Neuronal stem cell (in vitro differentiated cells): ENCODE measurements around the gene DCDC2C.

Experiments used
- DNase-seq: peaks from one replicate; pipeline ENCODE4 v3.0.0-alpha.2; 2013; ENCODE audit warnings: low spot score
- H2AFZ ChIP-seq: one replicate; pipeline ENCODE4 v1.6.1; 2013; ENCODE audit warnings: mild to moderate bottlenecking, low read length, inconsistent platforms
- H2AK5ac ChIP-seq: 2 replicates; pipeline ENCODE4 v1.6.1; 2013; ENCODE audit warnings: low read depth, mild to moderate bottlenecking, inconsistent platforms, low read length, moderate library complexity, mixed read lengths
- H2BK120ac ChIP-seq: 2 replicates; pipeline ENCODE4 v1.6.1; 2013; ENCODE audit warnings: low read depth, mild to moderate bottlenecking, inconsistent platforms, low read length, moderate library complexity, mixed read lengths
- H2BK12ac ChIP-seq: one replicate; pipeline ENCODE4 v1.6.1; 2013; ENCODE audit warnings: low read length, inconsistent platforms
- H2BK15ac ChIP-seq: 2 replicates; pipeline ENCODE4 v1.6.1; 2013; ENCODE audit warnings: mild to moderate bottlenecking, low read length, inconsistent platforms, mixed read lengths
- H2BK5ac ChIP-seq: one replicate; pipeline ENCODE4 v1.6.1; 2013; ENCODE audit warnings: inconsistent platforms, mild to moderate bottlenecking, low read length, moderate library complexity
- H3K14ac ChIP-seq: one replicate; pipeline ENCODE4 v1.6.1; 2013; ENCODE audit warnings: low read length, inconsistent platforms
- H3K18ac ChIP-seq: 2 replicates; pipeline ENCODE4 v1.6.1; 2013; ENCODE audit warnings: low read length, inconsistent platforms
- H3K23ac ChIP-seq: 2 replicates; pipeline ENCODE4 v1.6.1; 2013; ENCODE audit warnings: low read depth, mild to moderate bottlenecking, mixed read lengths, low read length, inconsistent platforms; ENCODE audit not compliant: poor library complexity
- H3K27ac ChIP-seq: replicated peaks from 3 replicates; pipeline ENCODE4 v1.5.1; 2013; ENCODE audit warnings: low read length, inconsistent platforms
- H3K27me3 ChIP-seq, 3 experiments: 2 replicates each; pipeline ENCODE4 v1.6.1; 2013; ENCODE audit warnings: low read length in 3 of 3, mild to moderate bottlenecking in 2 of 3, inconsistent platforms in 1 of 3, low read depth in 1 of 3, mixed read lengths in 1 of 3, moderate library complexity in 1 of 3; ENCODE audit not compliant: control insufficient read depth in 3 of 3, insufficient read depth in 3 of 3
- H3K36me3 ChIP-seq, 2 donors: replicated peaks in 1 of 2; 2 replicates each; pipeline ENCODE4 v1.6.1; 2013; ENCODE audit warnings: low read length in 2 of 2; ENCODE audit not compliant: control insufficient read depth in 2 of 2, insufficient read depth in 2 of 2
- H3K4ac ChIP-seq: 2 replicates; pipeline ENCODE4 v1.6.1; 2013; ENCODE audit warnings: inconsistent platforms, mild to moderate bottlenecking, low read length, moderate library complexity
- H3K4me1 ChIP-seq, 2 donors: 1 replicate in 1 of 2; 2 replicates in 1 of 2; pipeline ENCODE4 v1.6.1; 2013; ENCODE audit warnings: low read length in 2 of 2, low read depth in 1 of 2; ENCODE audit not compliant: control insufficient read depth in 2 of 2, insufficient read depth in 1 of 2
- H3K4me2 ChIP-seq: one replicate; pipeline ENCODE4 v1.6.1; 2013; ENCODE audit warnings: mild to moderate bottlenecking, low read length, inconsistent platforms; ENCODE audit not compliant: insufficient read depth, poor library complexity, severe bottlenecking
- H3K4me3 ChIP-seq, 2 donors: 2 replicates each; pipeline ENCODE4 v1.5.1; 2013; ENCODE audit warnings: low read length in 2 of 2, mild to moderate bottlenecking in 2 of 2, inconsistent platforms in 1 of 2, moderate library complexity in 1 of 2
- H3K79me1 ChIP-seq: one replicate; pipeline ENCODE4 v1.6.1; 2013; ENCODE audit warnings: low read depth, mild to moderate bottlenecking, inconsistent platforms, low read length, moderate library complexity
- H3K9ac ChIP-seq: one replicate; pipeline ENCODE4 v1.6.1; 2013; ENCODE audit warnings: mild to moderate bottlenecking, low read depth, low read length, inconsistent platforms; ENCODE audit not compliant: poor library complexity
- H3K9me3 ChIP-seq, 2 donors: replicated peaks in 1 of 2; 2 replicates each; pipeline versions ENCODE3 to v1.6.1; 2013; ENCODE audit warnings: low read length in 2 of 2, mild to moderate bottlenecking in 2 of 2, inconsistent platforms in 1 of 2, low read depth in 1 of 2, mixed read lengths in 1 of 2, moderate library complexity in 1 of 2; ENCODE audit not compliant: control insufficient read depth in 2 of 2, insufficient read depth in 1 of 2
- H4K8ac ChIP-seq: one replicate; pipeline ENCODE4 v1.6.1; 2013; ENCODE audit warnings: low read depth, mild to moderate bottlenecking, inconsistent platforms, low read length, moderate library complexity
- H4K91ac ChIP-seq: one replicate; pipeline ENCODE4 v1.6.1; 2013; ENCODE audit warnings: low read length, low read depth, mild to moderate bottlenecking, inconsistent platforms; ENCODE audit not compliant: poor library complexity
- WGBS, 2 donors: extraction: QIAGEN DNeasy Blood & Tissue Kit; methylation state at CpG; one replicate each; pipeline ENCODE4 v1.1.7; 2013; ENCODE audit warnings: missing lambda C conversion rate in 2 of 2, mixed read lengths in 1 of 2; ENCODE audit not compliant: insufficient read length in 2 of 2, insufficient replicate concordance in 1 of 2; ENCODE audit errors: extremely low coverage in 2 of 2; 5-methylcytosine and 5-hydroxymethylcytosine counted together

The DCDC2C gene

GRCh38 chr2:3655871-3656761 is 47.3 kb upstream of the DCDC2C start:
- no peaks in the 10 kb centered on the region for H3K27me3 ChIP-seq
- H3K4me2 ChIP-seq: no peak overlapping the region
- peak overlapping the region; percentile 80 for H3K18ac ChIP-seq
- no peak overlapping the region for H4K91ac ChIP-seq
- H3K4ac ChIP-seq: no peak overlapping the region
- H3K4me3 ChIP-seq: no peak overlapping the region
- H2BK12ac ChIP-seq: peak overlapping the region; percentile 59
- H2BK15ac ChIP-seq: peak overlapping the region; percentile 54
- peaks cover 16 to 36% of the 10 kb centered on the region in 2 donors for H3K4me1 ChIP-seq
- peak overlapping the region; percentile 67 for H2BK120ac ChIP-seq
- peak overlapping the region; percentile 79 for H2AK5ac ChIP-seq
- DNase-seq: no peak
- H3K27ac ChIP-seq: no peak overlapping the region
- H3K14ac ChIP-seq: no peak overlapping the region
- H3K9ac ChIP-seq: no peak overlapping the region
- H2AFZ ChIP-seq: no peak overlapping the region
- no peak overlapping the region for H4K8ac ChIP-seq
- no peaks in the 10 kb centered on the region for H3K36me3 ChIP-seq
- WGBS, 2 donors: no CpG with 5 or more reads among the region's 28 CpGs
- no peak overlapping the region for H2BK5ac ChIP-seq
- H3K79me1 ChIP-seq: no peaks in the 10 kb centered on the region
- peaks cover 0 to 17% of the 10 kb centered on the region in 2 donors for H3K9me3 ChIP-seq
- H3K23ac ChIP-seq: no peak overlapping the region

GRCh38 chr2:3656762-3657721 is 46.3 kb upstream of the DCDC2C start:
- H2BK120ac ChIP-seq: no peak overlapping the region
- peak overlapping the region; percentile 33 for H3K9ac ChIP-seq
- no peak overlapping the region for H4K8ac ChIP-seq
- no peak overlapping the region for H3K4me2 ChIP-seq
- no peak overlapping the region for H3K14ac ChIP-seq
- peak overlapping the region; percentile 80 for H3K18ac ChIP-seq
- no peak overlapping the region for H3K23ac ChIP-seq
- H2BK12ac ChIP-seq: peak overlapping the region; percentile 59
- no CpG with 5 or more reads among the region's 36 CpGs for WGBS, 2 donors
- H2AFZ ChIP-seq: peak overlapping the region; percentile 72
- H2AK5ac ChIP-seq: no peak overlapping the region
- no peak overlapping the region for H2BK5ac ChIP-seq
- peaks cover 0 to 17% of the 10 kb centered on the region in 2 donors for H3K9me3 ChIP-seq
- peak overlapping the region; percentile 0 for H2BK15ac ChIP-seq
- no peak overlapping the region for H3K27ac ChIP-seq
- DNase-seq: no peak
- no peak overlapping the region for H4K91ac ChIP-seq
- no peaks in the 10 kb centered on the region for H3K36me3 ChIP-seq
- H3K4me3 ChIP-seq: no peak overlapping the region
- H3K79me1 ChIP-seq: no peaks in the 10 kb centered on the region
- H3K4ac ChIP-seq: no peak overlapping the region
- H3K27me3 ChIP-seq: no peaks in the 10 kb centered on the region
- H3K4me1 ChIP-seq: peaks cover 11 to 34% of the 10 kb centered on the region in 2 donors

- Histone ChIP-seq H3K27me3 (no peaks in the 10 kb centered on the region), H4K8ac (no peak within 1 kb of the TSS), H3K4me2 (no peak within 1 kb of the TSS), H2BK15ac (peak within 1 kb of the TSS; percentile 0), H3K9ac (peak within 1 kb of the TSS; percentile 33), H3K18ac (peak within 1 kb of the TSS; percentile 5), H2BK120ac (no peak within 1 kb of the TSS), H2AFZ (peak within 1 kb of the TSS; percentile 78), H3K4ac (no peak within 1 kb of the TSS), H3K23ac (no peak within 1 kb of the TSS), H2AK5ac (no peak within 1 kb of the TSS), H3K14ac (no peak within 1 kb of the TSS), H3K27ac (no peak within 1 kb of the TSS), H3K4me3 (no peak within 1 kb of the TSS), H4K91ac (no peak within 1 kb of the TSS), H3K4me1 (peaks cover 6 to 27% of the 10 kb centered on the region in 2 donors), H2BK5ac (no peak within 1 kb of the TSS), H2BK12ac (peak within 1 kb of the TSS; percentile 26), H3K79me1 (no peaks in the 10 kb centered on the region), H3K9me3 (peaks cover 0 to 14% of the 10 kb centered on the region in 2 donors), H3K36me3 (no peaks in the 10 kb centered on the region)
- WGBS, 2 donors: no CpG with 5 or more reads among the region's 7 CpGs
- no peak for DNase-seq
Measured at GRCh38 chr2:3657881-3658280, 45.5 kb upstream of the DCDC2C start, which contains the start of gene ALLC. ALLC (plus strand) TSS chr2:3658200; CDS start chr2:3671158, 12,958 bp downstream.
